Hypothalamus (tissue), 51 donors: ENCODE data around the gene OR1I1.
"Not testable (repeated sequence)": the region's sequence is repeated elsewhere in the genome, so short reads cannot be mapped to it uniquely, and the experiment has no call there.

Experiments used
- DNase-seq, 51 donors: peaks; one replicate each; lab custom pipeline; 2025; lab: John Stamatoyannopoulos, UW

The OR1I1 gene

GRCh38 chr19:15081911-15082310, at the start of gene OR1I1:
OR1I1 (plus strand) TSS chr19:15082211; CDS start chr19:15087066, 4,855 bp downstream.
- no peak for DNase-seq

- DNase-seq, result no peak
Measured at GRCh38 chr19:15035795-15036311, 46.2 kb upstream of the OR1I1 start.

DNA sequence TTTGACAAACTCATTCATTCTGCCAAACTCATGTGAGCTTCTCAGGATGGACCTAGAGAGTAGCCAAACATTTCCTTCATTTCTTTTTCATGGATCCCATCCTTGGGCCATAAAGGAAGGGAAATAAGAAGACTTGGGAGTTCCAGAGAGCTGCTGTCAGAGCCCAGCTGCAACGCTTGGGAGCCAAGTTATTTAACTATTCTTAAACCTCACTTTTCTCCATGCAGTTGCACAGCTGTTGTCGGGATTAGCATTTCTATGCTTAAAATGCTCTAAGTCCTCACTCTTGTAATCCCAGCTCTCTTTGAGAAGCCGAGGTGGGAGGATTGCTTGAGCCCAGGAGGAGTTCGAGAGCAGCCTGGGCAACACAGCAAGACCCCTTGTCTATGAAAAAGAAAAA, 44.4 kb upstream of the OR1I1 start:
- no peak for DNase-seq

GRCh38 chr19:15038294-15038693, 43.7 kb upstream of the OR1I1 start:
- no peak for DNase-seq

DNA sequence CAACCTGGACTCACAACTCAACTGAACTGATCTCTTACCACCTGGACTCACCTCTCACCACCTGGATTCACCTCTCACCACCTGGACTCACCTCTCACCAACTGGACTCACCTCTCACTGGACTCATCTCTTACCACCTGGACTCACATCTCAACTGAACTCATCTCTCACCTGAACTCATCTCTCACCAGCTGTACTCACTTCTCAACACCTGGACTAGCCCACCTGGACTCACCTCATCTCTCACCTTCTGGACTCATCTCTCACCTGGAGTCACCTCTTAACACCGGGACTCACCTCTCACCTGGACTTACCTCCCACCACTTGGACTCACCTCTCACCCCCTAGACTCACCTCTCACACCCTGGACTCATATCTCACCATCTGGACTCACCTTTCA, 40.0 kb upstream of the OR1I1 start:
- DNase-seq, result no peak

GRCh38 chr19:15042826-15043225, 39.2 kb upstream of the OR1I1 start:
- DNase-seq, result no peak

GRCh38 chr19:15045506-15045905, 36.5 kb upstream of the OR1I1 start:
- DNase-seq, result no peak

GRCh38 chr19:15047680-15048079, 34.3 kb upstream of the OR1I1 start:
- DNase-seq, result no peak

DNA sequence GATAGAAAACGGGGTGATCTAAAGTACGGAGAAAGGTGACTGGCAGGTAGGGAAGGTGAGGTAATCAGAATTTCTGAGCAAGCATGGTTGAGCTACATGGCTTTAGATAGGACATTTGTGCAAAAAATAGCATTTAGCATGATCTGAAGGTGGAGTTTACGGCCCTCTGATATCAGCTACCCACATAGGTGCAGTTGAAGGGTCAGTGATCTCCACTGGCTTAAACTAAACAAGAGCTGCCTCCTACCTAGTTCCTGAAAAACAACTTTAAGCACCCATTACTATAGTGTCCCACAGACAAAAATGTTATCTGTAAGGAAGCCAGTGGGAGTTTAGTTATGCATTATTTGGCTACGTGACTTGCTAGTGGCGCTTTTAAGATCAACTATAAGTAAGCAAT, 33.9 kb upstream of the OR1I1 start:
- DNase-seq, result no peak

DNA sequence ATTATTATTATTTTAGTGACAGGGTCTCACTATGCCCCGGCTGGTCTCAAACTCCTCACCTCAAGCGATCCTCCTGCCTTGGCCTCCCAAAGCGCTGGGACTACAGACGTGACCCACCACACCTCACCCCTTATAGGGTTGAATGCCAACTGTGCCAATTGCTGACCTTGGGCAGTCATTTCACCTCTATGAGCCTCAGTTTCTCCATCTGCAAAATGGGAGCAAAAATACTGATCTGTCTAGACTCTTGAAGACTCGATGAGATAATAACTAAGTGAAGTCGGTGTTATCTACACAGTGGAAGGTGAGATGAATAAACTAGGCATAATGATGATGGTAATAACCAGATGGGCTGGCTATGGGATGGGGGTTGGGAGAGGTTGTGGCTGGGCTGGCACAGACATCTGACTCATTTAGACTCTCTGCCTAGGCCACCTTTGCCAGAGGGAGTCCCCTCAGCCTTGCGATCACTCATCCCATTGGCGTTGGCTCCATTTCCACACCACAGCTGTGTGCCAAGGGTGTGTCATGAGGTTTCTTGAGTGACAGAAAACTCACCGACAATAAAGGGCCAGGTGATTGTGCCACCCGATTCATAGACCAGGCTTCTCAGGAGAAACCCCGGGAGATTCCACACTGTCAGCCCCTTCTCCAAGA, 33.0 kb upstream of the OR1I1 start, which contains the start of gene CASP14:
CASP14 (plus strand) TSS at position 596 of the 657 bp plus-strand sequence. CDS start 2,772 bp downstream, outside the sequence.
- DNase-seq, result no peak

DNA sequence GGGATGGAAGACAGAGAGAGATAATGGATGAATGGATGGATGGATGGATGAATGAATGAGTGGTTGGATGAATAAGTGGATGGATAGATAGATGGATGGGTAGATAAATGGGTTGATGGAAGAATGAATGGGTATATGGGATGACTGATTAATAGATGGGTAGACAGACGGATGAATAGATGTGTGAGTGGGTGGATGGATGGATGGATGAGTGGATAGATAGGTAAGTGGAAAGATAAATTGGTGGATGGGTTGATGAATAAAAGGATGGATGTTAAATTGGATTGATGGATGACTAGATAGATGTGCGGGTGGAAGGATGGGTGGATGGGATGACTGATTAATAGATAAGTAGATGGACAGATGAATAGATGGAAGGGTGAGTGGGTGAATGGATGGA, 31.4 kb upstream of the OR1I1 start:
- no peak for DNase-seq

DNA sequence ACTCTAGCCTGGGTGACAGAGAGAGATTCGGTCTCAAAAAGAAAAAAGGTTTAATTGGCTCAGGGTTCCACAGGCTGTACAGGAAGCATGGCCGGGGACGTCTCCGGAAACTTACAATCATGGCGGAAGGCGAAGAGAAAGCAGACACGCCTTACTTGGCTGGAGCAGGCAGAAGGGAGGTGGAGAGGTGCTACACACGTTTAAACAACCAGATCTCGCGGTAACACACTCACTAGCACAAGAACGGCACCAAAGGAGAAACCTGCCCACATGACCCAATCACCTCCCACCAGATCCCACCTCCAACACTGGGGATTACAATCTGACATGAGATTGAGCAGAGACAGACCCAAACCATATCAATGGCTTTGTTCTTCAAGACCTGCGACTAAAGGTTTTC, 20.0 kb upstream of the OR1I1 start:
- DNase-seq, result no peak

DNA sequence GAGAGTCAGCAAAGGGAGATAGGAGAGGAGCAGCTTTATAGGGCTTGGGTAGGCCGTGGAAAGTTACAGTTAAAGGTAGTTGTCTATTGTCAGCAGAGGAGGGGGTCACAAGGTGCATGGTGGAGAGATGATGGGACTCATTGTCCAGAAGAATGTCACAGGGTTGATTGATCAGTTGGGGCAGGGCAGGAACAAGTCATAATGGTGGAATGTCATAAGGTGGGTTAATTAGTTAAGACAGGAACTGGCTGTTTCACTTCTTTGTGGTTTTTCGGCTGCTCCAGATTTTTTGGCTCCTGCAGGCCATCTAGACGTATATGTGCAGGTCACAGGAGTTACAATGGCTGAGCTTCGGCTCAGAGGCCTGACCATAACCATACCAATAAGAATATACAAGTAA, 11.6 kb upstream of the OR1I1 start:
- DNase-seq, result not testable (repeated sequence)

- DNase-seq, result no peak
Measured at GRCh38 chr19:15072930-15073647, 8.9 kb upstream of the OR1I1 start.

DNA sequence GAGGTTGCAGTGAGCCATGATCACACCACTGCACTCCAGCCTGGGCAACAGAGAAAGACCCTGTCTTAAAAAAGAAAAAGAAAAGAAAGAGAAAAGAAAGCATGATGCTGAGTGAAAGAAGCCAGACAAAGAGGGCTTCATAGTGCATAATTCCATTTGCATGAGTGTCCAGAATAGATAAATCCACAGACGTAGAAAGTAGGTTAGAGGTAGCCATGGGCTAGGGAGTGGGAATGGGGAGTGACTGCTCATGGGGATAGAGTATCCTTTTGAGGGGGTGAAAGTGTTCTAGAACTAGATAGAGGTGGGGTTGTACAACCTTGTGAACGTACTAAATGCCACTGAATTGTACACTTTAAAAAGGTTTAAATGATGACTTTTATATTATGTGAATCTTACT, 7.6 kb upstream of the OR1I1 start:
- no peak for DNase-seq

GRCh38 chr19:15075806-15076205, 6.2 kb upstream of the OR1I1 start:
- DNase-seq, result no peak

DNA sequence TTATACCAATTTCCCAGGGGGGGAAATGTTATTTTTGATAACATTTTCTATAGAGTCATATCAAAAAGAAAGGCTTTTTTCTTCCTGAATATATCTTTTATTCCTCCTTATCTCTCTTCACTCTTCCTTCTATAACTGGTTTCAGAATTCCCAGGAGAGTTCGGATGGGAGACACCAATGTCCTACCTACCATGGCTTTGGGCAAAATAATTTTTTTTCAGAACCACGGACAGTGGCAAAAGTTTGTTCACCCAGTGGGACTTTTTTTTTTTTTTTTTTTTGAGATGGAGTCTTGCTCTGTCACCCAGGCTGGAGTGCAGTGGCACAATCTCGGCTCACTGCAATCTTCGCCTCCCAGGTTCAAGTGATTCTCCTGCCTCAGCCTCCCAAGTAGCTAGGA, 2.0 kb upstream of the OR1I1 start:
- DNase-seq, result not testable (repeated sequence)

GRCh38 chr19:15087182-15087581, 5.2 kb downstream of the OR1I1 start:
- no peak for DNase-seq

DNA sequence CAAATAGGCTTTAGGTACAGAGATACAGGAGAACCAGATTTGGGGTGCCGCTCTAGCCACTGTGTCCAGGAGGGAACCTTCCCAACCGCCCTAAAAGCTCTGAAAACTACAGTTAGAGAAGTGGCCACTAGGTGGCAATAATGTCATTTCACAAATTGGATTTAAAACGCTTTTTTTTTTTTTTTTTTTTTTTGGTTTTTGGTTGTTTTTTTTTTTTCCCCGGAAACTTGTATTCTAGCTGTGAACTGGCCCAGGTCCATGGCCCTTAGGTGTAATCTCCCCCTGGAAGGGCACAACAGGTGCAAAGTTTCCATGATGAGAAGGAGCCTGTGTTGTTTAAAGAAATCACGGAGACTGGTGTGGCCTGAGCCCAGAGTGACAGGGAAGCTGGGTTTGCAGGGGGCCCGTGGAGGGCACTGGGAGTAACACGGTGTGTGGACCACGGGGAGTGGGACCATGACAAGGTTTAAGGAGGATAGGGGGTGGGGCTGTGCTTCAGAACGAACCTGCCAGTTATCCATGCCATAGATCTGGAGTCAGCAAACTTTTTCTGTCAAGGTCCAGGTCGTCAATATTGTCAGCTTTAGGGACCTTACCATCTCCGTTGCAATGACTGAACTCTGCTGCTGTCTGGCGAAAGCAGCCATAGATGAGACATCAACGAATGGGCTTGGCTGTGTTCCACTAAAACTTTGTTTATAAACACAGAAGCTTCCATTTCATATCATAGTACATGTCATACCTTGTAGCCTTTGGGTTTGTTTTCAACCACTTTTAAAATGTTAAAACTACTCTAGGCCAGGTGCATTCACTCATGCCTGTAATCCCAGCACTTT, 10.1 kb downstream of the OR1I1 start:
- peak in 4 of 51 donors; percentile 7 to 33 (median 28) for DNase-seq

DNA sequence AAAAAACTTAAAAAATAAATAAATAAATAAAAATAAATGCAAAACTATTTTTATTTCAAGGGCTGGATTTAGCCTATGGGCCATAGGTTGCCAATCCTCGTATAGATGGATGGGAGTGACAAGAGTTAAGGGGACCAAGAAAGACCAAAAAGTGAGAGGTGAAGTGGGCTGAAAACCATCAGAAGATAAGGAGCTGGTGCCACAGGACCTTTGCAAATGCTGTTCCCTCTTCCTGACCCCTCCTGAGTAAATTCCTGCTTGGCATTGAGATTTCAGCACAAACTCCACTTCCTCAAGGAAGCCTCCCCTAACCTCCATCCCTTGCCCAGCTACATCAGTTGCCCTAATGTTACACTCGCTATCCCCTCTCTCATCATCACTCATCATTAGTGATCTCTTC, 11.0 kb downstream of the OR1I1 start:
- no peak for DNase-seq

GRCh38 chr19:15096223-15096622, 14.2 kb downstream of the OR1I1 start:
- DNase-seq, result no peak
